HepG2 (cell line): ENCODE measurements around the gene BLID. TPM values are rescaled to one million over a fixed set of nuclear protein-coding genes. Genes with fewer than 3 reads are reported as not detected.

Source experiments
- ATAC-seq: fragments of 200-7000 bp; cut with Tn5 transposase; 3 replicates; pipeline ENCODE4 v1.9.1; 2020; ENCODE audit warnings: mild to moderate bottlenecking, moderate library complexity
- BruUV-seq: library from RNA; stranded (reverse); fragments of 400-500 nt; replicated peaks from 2 replicates; lab custom pipeline; 2021; lab: Mats Ljungman, UMichigan
- CTCF ChIA-PET: fragments of 300-600 bp; formaldehyde crosslinking; extraction: SDS; loops from one replicate; lab custom pipeline; 2021; ENCODE audit warnings: low total read pairs, inconsistent platforms, low intra/inter-chr PET ratio; lab: Yijun Ruan, JAX
- POLR2A ChIA-PET: fragments of 350-600 bp; sonication (Branson Sonifier 250); formaldehyde crosslinking; loops from one replicate; lab custom pipeline; 2020; ENCODE audit warnings: antibody characterized with exemption, inconsistent platforms; lab: Yijun Ruan, JAX
- DNase-seq: peaks from one replicate; pipeline ENCODE4 v3.0.0-alpha.2; 2015; ENCODE audit warnings: low spot score
- FAIRE-seq: peaks from 3 replicates; lab custom pipeline; 2011; peaks lifted over from hg19 to GRCh38; lab: Jason Lieb, UNC
- H2AFZ ChIP-seq: one replicate; pipeline ENCODE4 v1.6.1; 2011; ENCODE audit warnings: low read length, inconsistent platforms
- H3K27ac ChIP-seq: fragments of 300-600 bp; 3 replicates; pipeline ENCODE4 v1.8.0; 2011; ENCODE audit warnings: mixed run types, mild to moderate bottlenecking, mixed read lengths, low read length, inconsistent platforms; ENCODE audit not compliant: insufficient read depth; ENCODE audit errors: extremely low read length
- H3K27me3 ChIP-seq, 2 experiments: fragments of 200-600 bp in 1 of 2; 2 replicates in 1 of 2; 3 replicates in 1 of 2; pipeline versions ENCODE4 v1.6.0 to v1.8.0; 2011; ENCODE audit warnings: low read length in 2 of 2, mild to moderate bottlenecking in 2 of 2, moderate library complexity in 2 of 2, inconsistent platforms in 1 of 2; ENCODE audit not compliant: insufficient read depth in 2 of 2, control insufficient read depth in 1 of 2
- H3K36me3 ChIP-seq, 2 experiments: fragments of 200-600 bp in 1 of 2; replicated peaks in 1 of 2; 2 replicates in 1 of 2; 3 replicates in 1 of 2; pipeline versions ENCODE4 v1.5.1 to v1.8.0; 2011; ENCODE audit warnings: low read length in 2 of 2, inconsistent platforms in 1 of 2; ENCODE audit not compliant: insufficient read depth in 2 of 2, control insufficient read depth in 1 of 2
- H3K4me1 ChIP-seq: 2 replicates; pipeline ENCODE4 v1.5.1; 2012; ENCODE audit warnings: low read length, inconsistent platforms; ENCODE audit not compliant: insufficient read depth
- H3K4me2 ChIP-seq: 2 replicates; pipeline ENCODE4 v1.6.0; 2011; ENCODE audit warnings: low read depth, low read length, inconsistent platforms
- H3K4me3 ChIP-seq, 3 experiments: fragments of 200-600 bp in 1 of 3; sonication (generic), shearing (Covaris generic) in 1 of 3; replicated peaks in 1 of 3; 2 replicates each; pipeline ENCODE4 v1.5.1; 2011 to 2016; ENCODE audit warnings: low read length in 3 of 3, inconsistent platforms in 2 of 3, low read depth in 2 of 3, mild to moderate bottlenecking in 2 of 3, control low read depth in 1 of 3, mixed read lengths in 1 of 3; ENCODE audit not compliant: insufficient read depth in 1 of 3
- H3K79me2 ChIP-seq: one replicate; pipeline ENCODE4 v1.6.1; 2011; ENCODE audit warnings: low read length, inconsistent platforms; ENCODE audit not compliant: insufficient read depth
- H3K9ac ChIP-seq: 2 replicates; pipeline ENCODE4 v1.6.0; 2011; ENCODE audit warnings: mild to moderate bottlenecking, low read depth, low read length, inconsistent platforms; ENCODE audit not compliant: insufficient read depth
- H3K9me3 ChIP-seq: 2 replicates; pipeline ENCODE4 v1.5.1; 2012; ENCODE audit warnings: mild to moderate bottlenecking, low read length
- H4K20me1 ChIP-seq: 2 replicates; pipeline ENCODE4 v1.6.0; 2011; ENCODE audit warnings: inconsistent platforms, mild to moderate bottlenecking, low read length, moderate library complexity; ENCODE audit not compliant: insufficient read depth
- CCAR2 ChIP-seq: fragments of 200-400 bp; formaldehyde crosslinking; optimal IDR thresholded peaks from 2 replicates; pipeline ENCODE3; 2018; ENCODE audit warnings: low read depth, mild to moderate bottlenecking, low read length, moderate library complexity
- ELF3 ChIP-seq: IDR thresholded peaks from 2 replicates; pipeline ENCODE4 v1.6.1; 2016; ENCODE audit warnings: missing genetic modification reagents, missing compliant biosample characterization
- NCOA5 ChIP-seq: sonication (generic); formaldehyde crosslinking; IDR thresholded peaks from 2 replicates; pipeline ENCODE4 v1.4.0; 2020; ENCODE audit warnings: missing genetic modification reagents
- NR2F6 ChIP-seq, 2 experiments: IDR thresholded peaks; 2 replicates each; pipeline ENCODE4 v1.6.1; 2016; ENCODE audit warnings: antibody characterized with exemption in 1 of 2, mild to moderate bottlenecking in 1 of 2
- PRDM15 ChIP-seq: sonication (generic); formaldehyde crosslinking; IDR thresholded peaks from 2 replicates; pipeline ENCODE4 v1.4.0; 2020; ENCODE audit warnings: missing genetic modification reagents
- ZIK1 ChIP-seq: sonication (generic); formaldehyde crosslinking; IDR thresholded peaks from 2 replicates; pipeline ENCODE4 v1.5.0; 2020; ENCODE audit warnings: mild to moderate bottlenecking, low read depth, missing genetic modification reagents, borderline replicate concordance
- ZNF768 ChIP-seq: sonication (generic); formaldehyde crosslinking; IDR thresholded peaks from 2 replicates; pipeline ENCODE4 v1.4.0; 2020; ENCODE audit warnings: missing genetic modification reagents
- WGBS: methylation state at CpG from one replicate; pipeline ENCODE4 v1.1.6; 2017; ENCODE audit warnings: low lambda C conversion rate; 5-methylcytosine and 5-hydroxymethylcytosine counted together
- in situ Hi-C: cut with HindIII; loops from 2 replicates; pipeline ENCODE4 v1.10.0; 2017; ENCODE audit warnings: low pct_unique_long_range_greater_than_20kb; ENCODE audit not compliant: extremely low pct_ligation_motif_present
- intact Hi-C: fragments of 100-400 bp; cut with micrococcal nuclease; formaldehyde crosslinking; loops from one replicate; pipeline ENCODE4 v1.10.0; 2022; ENCODE audit not compliant: unreplicated experiment
- polyA plus RNA-seq, 8 experiments: library from polyadenylated mRNA; depleted of rRNA in 3 of 8; stranded (reverse) in 7 of 8; unstranded in 1 of 8; fragments of >200 nt; fragmentation: Illumina TruSeq in 4 of 8; extraction: Trizol in 4 of 8; gene quantifications; 2 replicates each; pipeline versions ENCODE4 v1.2.1 to v1.2.3, GENCODE V29; 2011 to 2016; ENCODE audit warnings: low read depth in 4 of 8, missing spikeins in 1 of 8, mixed read lengths in 1 of 8; ENCODE audit not compliant: insufficient read depth in 1 of 8
- total RNA-seq, 5 experiments: library from RNA; depleted of rRNA; stranded (reverse); fragments of >200 nt; fragmentation: Illumina TruSeq; extraction: Trizol; gene quantifications; 2 replicates each; pipeline ENCODE4 v1.2.3, GENCODE V29; 2016; ENCODE audit warnings: low read depth in 1 of 5
- TF ChIP-seq, protein P1 (sequence below): IDR thresholded peaks from 2 replicates; pipeline ENCODE4 v1.6.1; 2018; ENCODE audit warnings: missing genetic modification reagents
- TF ChIP-seq, protein P2 (sequence below): sonication (generic); formaldehyde crosslinking; IDR thresholded peaks from 2 replicates; pipeline ENCODE4 v1.4.0; 2020; ENCODE audit warnings: missing genetic modification reagents
- TF ChIP-seq, protein P3 (sequence below): sonication (generic); formaldehyde crosslinking; IDR thresholded peaks from 2 replicates; pipeline ENCODE4 v1.4.0; 2020; ENCODE audit warnings: low read depth, mild to moderate bottlenecking, missing genetic modification reagents
- TF ChIP-seq, protein P4 (sequence below): sonication (generic); formaldehyde crosslinking; IDR thresholded peaks from 2 replicates; pipeline ENCODE4 v1.8.0; 2022; ENCODE audit warnings: low read depth, missing genetic modification reagents

The BLID gene
- total and polyA plus RNA-seq, 2 of the 13 experiments (the other 11 are each of a cell fraction or from before 2014, with no cell fraction given), result not detected

- TF ChIP-seq, protein P1, sequence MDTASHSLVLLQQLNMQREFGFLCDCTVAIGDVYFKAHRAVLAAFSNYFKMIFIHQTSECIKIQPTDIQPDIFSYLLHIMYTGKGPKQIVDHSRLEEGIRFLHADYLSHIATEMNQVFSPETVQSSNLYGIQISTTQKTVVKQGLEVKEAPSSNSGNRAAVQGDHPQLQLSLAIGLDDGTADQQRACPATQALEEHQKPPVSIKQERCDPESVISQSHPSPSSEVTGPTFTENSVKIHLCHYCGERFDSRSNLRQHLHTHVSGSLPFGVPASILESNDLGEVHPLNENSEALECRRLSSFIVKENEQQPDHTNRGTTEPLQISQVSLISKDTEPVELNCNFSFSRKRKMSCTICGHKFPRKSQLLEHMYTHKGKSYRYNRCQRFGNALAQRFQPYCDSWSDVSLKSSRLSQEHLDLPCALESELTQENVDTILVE, result no peak
- TF ChIP-seq ZIK1 (CRISPR knock-in tag) (no peak), ZNF768 (CRISPR knock-in tag) (no peak)
- TF ChIP-seq, protein P2, sequence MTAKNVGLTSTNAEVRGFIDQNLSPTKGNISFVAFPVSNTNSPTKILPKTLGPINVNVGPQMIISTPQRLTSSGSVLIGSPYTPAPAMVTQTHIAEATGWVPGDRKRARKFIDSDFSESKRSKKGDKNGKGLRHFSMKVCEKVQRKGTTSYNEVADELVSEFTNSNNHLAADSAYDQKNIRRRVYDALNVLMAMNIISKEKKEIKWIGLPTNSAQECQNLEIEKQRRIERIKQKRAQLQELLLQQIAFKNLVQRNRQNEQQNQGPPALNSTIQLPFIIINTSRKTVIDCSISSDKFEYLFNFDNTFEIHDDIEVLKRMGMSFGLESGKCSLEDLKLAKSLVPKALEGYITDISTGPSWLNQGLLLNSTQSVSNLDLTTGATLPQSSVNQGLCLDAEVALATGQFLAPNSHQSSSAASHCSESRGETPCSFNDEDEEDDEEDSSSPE, result no peak
- TF ChIP-seq, all 625 proteins: peak for 0
These were observed 30.8 kb downstream of the BLID start (continued) for GRCh38 chr11:122085264-122085663.

GRCh38 chr11:122082205-122082604 lies 33.8 kb downstream of the BLID start:
- Histone ChIP-seq H3K4me3 (no peak overlapping the region), H3K36me3 (no peaks in the 10 kb centered on the region), H3K27me3 (no peaks in the 10 kb centered on the region), H2AFZ (no peak overlapping the region), H4K20me1 (no peaks in the 10 kb centered on the region), H3K9me3 (no peaks in the 10 kb centered on the region), H3K9ac (no peak overlapping the region), H3K79me2 (no peaks in the 10 kb centered on the region), H3K4me1 (no peaks in the 10 kb centered on the region), H3K4me2 (no peak overlapping the region), H3K27ac (no peak overlapping the region)
- ChIA-PET POLR2A (no interaction called here), CTCF (no interaction called here)
- no peak for FAIRE-seq
- ATAC-seq, result no peak
- TF ChIP-seq NCOA5 (no peak), ELF3 (CRISPR knock-in tag) (no peak), CCAR2 (no peak), NR2F6 (IDR thresholded peaks at IDR 0.05) (no peak), NR2F6 (CRISPR knock-in tag; IDR thresholded peaks at IDR 0.05) (no peak), PRDM15 (CRISPR knock-in tag) (no peak)
- TF ChIP-seq, protein P3, sequence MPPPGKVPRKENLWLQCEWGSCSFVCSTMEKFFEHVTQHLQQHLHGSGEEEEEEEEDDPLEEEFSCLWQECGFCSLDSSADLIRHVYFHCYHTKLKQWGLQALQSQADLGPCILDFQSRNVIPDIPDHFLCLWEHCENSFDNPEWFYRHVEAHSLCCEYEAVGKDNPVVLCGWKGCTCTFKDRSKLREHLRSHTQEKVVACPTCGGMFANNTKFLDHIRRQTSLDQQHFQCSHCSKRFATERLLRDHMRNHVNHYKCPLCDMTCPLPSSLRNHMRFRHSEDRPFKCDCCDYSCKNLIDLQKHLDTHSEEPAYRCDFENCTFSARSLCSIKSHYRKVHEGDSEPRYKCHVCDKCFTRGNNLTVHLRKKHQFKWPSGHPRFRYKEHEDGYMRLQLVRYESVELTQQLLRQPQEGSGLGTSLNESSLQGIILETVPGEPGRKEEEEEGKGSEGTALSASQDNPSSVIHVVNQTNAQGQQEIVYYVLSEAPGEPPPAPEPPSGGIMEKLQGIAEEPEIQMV (CRISPR knock-in tag), result no peak
- TF ChIP-seq, protein P4, sequence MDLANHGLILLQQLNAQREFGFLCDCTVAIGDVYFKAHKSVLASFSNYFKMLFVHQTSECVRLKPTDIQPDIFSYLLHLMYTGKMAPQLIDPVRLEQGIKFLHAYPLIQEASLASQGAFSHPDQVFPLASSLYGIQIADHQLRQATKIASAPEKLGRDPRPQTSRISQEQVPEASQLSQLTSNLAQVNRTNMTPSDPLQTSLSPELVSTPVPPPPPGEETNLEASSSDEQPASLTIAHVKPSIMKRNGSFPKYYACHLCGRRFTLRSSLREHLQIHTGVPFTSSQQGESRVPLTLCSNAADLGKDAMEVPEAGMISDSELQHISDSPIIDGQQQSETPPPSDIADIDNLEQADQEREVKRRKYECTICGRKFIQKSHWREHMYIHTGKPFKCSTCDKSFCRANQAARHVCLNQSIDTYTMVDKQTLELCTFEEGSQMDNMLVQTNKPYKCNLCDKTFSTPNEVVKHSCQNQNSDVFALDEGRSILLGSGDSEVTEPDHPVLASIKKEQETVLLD (CRISPR knock-in tag), result no peak
- no peak for DNase-seq
- 60% methylated on average over 2 of the region's 2 CpGs for WGBS
- BruUV-seq, result no TSS peak
- in situ Hi-C loops, result no loop called here
- intact Hi-C loops, result no loop called here
